Non-pigmented ciliary epithelial cell (primary cell): ENCODE measurements around the gene SWT1.
"Not testable (repeated sequence)": the region's sequence is repeated elsewhere in the genome, so short reads cannot be mapped to it uniquely, and the experiment has no call there.

Experiments used
- DNase-seq: peaks from one replicate; pipeline ENCODE4 v3.0.0-alpha.2; 2010; ENCODE audit warnings: low read depth

SWT1 gene

GRCh38 chr1:185166106-185166505, 9.1 kb downstream of the SWT1 start:
- DNase-seq: no peak

- no peak for DNase-seq
Observed at GRCh38 chr1:185170291-185170848, 13.4 kb downstream of the SWT1 start.

DNA sequence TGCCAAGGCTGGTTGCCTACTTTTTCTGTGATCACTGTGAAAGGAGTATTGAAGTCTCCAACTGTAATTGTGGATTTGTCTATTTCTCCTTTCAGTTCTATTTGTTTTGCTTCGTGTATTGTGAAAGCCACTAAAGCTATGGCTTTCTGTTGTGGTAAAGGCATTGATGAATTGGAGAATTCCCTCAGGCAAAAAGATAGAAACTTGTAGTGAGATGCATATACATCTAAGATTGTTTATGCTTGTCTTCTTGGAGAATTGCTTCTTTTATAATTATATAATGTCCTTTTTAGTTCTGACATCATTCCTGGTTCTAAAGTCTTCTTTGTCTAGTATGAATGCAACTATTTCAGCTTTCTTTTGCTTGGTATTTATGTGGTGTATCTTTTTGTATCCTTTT, 36.8 kb downstream of the SWT1 start:
- DNase-seq: no peak

- not testable (repeated sequence) for DNase-seq
Observed at GRCh38 chr1:185198712-185199111, 41.7 kb downstream of the SWT1 start.

GRCh38 chr1:185200889-185201288, 43.9 kb downstream of the SWT1 start:
- DNase-seq: no peak

DNA sequence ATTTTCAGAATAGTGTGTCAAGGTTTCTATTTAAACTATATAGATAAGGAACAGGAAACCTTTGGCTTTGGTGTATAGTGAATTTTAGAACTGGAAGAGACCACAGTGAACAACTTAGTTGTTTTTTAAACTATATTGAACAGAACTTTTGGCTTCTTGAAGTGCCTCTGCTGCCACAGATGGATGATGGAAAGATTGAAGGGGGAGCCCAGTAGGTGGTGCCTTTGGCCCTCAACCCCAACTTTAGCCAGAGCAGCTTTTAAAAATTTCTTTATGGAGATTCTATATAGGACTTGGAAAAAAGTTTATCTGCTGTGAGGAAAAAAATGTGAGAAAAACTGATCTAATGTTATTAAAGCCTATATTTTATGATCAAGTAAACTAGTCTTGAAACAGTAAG, 50.2 kb downstream of the SWT1 start:
- DNase-seq: no peak

DNA sequence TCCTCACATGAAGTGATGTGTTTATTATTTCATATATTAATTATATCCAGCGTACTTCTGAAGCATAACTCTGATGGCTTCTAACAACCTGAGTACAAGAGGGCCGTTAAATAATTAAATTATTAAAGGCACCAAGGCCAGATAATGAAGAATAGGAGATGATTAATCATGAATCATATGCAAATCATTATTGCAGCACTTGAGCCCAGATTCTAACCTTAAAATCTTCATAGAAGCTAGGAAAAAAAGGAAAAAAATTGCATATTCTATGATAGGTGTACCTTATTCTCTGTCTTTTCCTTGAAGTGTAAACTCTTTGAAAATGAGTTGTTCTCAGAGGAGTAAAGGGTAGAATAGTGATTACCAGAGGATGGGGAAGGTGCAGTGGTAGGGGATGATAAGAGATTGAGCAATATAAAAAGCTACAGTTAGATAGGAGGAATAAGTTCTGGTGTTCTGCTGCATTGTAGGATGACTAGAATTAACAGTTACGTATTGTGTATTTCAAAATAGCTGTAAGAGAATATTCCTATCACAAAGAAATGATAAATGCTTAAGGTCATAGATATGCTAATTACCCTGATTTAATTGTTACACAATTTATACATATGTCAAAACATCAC, 51.1 kb downstream of the SWT1 start:
- DNase-seq: no peak

- DNase-seq: peak; percentile 28
Observed at GRCh38 chr1:185208626-185209180, 51.7 kb downstream of the SWT1 start.

DNA sequence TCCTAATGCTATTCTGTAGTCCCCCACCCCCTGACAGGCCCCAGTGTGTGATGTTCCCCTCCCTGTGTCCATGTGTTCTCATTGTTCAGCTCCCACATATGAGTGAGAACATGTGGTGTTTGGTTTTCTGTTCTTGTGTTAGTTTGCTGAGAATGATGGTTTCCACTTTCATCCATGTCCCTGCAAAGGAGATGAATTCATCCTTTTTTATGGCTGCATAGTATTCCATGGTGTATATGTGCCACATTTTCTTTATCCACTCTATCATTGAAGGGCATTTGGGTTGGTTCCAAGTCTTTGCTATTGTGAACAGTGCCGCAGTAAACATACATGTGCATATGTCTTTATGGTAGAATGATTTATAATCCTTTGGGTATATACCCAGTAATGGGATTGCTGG, 52.4 kb downstream of the SWT1 start:
- not testable (repeated sequence) for DNase-seq

DNA sequence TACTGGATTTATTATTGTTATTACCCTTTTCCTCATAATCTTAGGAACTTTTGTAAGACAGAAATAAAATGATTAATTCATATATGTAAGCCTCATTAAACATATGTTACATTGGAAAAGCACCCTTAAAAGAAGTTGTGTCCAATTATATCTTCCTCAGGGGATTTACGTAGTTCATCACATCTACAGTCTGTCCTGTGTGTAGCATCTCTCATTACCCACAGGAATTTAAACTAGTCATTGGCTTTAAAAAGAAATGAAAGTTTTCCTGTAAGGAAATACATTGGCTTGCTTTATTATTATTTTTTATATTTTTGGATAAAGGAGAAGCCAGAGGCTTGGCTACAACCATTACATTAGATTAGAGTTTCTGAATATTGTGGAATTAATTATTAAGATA, 56.1 kb downstream of the SWT1 start:
- no peak for DNase-seq

DNA sequence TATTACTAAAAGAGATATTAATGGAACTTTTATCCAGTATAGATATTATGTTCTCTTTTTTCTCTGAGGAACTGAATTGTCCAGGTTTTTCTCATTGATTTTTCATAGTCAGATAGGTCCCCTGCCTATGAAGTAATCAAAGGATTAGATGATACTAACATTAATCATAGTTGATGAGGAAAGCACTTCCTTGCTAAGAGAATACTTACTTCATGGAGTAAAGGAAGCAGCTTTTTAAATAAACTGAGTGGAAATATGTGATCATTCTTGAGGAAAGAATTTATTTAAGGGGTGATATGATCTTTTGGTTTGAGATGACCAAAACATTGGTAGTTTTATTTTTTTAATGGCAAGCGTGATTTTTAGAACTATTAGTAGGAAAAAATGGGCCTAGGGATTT, 58.9 kb downstream of the SWT1 start:
- DNase-seq: no peak

GRCh38 chr1:185224132-185224531, 67.2 kb downstream of the SWT1 start:
- no peak for DNase-seq

- no peak for DNase-seq
Observed at GRCh38 chr1:185227161-185227560, 70.2 kb downstream of the SWT1 start.

DNA sequence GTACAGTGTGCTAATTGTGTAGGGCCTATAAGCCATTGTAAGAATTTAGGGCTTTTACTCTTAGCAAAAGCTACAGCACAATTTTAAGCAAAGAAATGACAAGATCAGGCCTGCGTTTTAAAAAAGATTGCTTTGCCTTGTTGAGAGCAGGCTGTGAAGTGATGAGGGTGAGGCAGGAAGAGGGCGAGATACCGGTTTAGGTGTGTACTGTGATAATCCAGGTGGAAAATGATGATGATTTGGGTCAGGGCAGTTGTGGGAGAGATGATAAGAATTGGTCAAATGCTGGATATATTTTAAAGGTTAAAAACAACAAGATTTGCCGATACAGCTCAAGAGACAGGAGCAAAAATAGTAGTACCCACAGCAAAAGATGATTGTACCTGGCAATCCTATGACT, 72.0 kb downstream of the SWT1 start:
- DNase-seq: no peak

GRCh38 chr1:185229981-185230380, 73.0 kb downstream of the SWT1 start:
- no peak for DNase-seq

DNA sequence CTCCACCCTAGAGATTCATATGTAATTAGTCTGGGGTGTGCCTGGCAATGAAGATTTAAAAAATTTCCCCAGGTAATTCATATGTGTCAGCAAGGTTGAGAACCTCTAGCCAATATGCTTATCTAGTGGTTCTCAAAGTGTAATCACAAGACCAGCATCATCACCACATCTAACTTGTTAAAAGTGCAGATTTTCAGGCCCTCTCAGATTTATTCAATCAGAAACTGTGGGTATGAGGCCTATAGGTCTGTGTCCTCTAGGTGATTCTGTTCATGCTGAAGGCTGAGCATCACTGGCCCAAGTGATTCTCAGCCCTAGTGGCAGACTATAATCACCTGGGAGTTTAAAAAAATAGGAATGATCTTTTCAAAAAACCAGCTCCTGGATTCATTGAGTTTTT, 75.9 kb downstream of the SWT1 start:
- DNase-seq: no peak

DNA sequence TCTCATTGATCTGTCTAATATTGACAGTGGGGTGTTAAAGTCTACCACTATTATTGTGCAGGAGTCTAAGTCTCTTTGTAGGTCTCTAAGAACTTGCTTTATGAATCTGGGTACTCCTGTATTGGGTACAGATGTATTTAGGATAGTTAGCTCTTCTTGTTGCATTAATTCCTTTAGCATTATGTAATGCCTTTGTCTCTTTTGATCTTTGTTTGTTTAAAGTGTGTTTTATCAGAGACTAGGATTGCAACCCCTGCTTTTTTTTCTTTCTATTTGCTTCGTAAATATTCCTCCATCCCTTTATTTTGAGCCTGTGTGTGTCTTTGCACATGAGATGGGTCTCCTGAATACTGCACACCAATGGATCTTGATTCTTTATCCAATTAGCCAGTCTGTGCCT, 77.2 kb downstream of the SWT1 start:
- DNase-seq: not testable (repeated sequence)

- DNase-seq: not testable (repeated sequence)
Observed at GRCh38 chr1:185237176-185237575, 80.2 kb downstream of the SWT1 start.

DNA sequence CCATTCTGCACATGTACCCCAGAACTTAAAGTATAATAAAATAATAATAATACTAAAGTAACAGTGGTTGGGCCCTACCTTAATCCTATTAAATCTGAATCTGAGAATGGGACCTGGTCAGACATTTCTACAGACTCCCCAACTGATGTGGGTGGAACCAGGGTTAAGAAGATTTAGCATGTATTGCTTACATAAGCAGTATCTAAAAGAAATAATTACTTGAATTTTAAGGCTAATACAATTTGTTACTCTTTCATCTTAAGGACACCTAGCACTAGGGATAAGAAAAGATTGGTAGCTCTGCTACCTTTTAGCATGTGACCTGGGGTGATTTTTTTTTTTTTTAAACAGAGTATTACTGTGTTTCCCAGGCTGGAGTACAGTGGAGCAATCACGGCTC, 80.7 kb downstream of the SWT1 start:
- DNase-seq: no peak

DNA sequence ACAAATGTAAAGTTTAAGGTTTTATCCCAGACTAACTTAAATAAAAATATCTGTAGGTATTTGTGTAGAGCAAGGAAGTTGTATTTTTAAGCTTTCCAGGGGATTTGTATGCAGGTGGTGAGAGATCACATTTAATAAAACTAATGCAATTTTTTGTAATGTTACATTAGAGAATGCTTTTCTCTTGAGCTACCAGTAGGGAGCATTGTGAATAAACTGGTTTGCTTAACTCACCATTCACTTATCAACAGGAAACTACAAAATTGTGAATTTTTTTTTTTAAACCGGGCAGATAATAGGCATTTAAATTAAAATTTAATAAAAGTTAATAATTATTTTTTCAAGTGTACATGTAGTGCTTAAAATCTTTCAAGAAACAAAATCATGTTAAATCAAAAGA, 81.5 kb downstream of the SWT1 start:
- no peak for DNase-seq

DNA sequence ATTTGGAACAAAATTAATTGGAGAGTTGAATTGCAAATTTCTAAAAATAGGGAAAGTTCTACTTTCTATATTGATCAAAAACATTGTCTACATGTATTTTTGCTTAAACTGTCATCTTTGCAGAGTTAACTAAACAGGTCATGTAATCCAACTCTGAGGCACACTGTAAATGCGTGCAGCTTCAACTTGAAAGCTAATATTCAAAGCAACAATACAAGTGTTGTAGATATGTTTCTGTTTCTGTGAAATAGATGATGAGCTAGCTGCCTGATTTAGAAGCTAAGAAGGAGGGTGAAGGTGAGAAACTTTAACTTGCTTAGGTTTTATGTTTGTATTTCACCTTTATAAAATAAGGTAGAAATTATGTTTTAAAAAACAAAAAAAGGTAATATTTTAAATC, 82.9 kb downstream of the SWT1 start:
- no peak for DNase-seq

- no peak for DNase-seq
Observed at GRCh38 chr1:185241127-185241526, 84.2 kb downstream of the SWT1 start.

DNA sequence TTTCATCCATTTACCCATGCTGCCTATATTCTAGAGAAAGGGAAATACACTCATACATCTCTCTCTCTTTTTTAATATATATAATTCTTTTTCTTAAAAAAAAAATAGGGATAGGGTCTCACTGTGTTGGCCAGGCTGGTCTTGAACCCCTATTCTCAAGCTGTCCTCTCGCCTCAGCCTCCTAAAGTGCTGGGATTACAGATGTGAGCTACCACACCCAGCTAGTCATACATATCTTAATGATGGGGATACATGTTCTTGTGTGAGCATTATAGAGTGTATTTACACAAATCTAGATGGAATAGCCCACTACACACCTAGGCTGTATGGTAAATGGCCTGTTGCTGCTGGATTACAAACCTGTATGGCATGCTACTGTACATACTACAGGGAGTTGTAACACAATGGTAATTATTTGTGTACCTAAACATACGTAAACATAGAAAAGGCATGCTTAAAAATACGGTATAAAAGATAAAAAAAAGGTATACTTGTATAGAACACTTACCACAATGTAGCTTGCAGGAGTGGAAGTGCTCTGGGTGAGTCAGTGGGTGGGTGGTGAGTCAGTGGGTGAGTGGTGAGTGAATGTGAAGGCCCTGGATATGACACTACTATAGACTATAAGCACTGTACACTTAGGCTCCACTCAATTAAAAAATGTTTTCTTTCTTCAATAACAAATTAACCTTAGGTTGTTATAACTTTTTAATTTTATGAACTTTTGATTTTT, 87.2 kb downstream of the SWT1 start:
- peak; percentile 75 for DNase-seq
